DND-41 (cell line): ENCODE results near the gene GSTM3.

Experiments used
- ATAC-seq: fragments of 200-7000 bp; cut with Tn5 transposase; 3 replicates; pipeline ENCODE4 v1.9.1; 2021; ENCODE audit warnings: low read depth; ENCODE audit not compliant: insufficient read depth
- DNase-seq: peaks from one replicate; pipeline ENCODE4 v3.0.0-alpha.2; 2020
- H2AFZ ChIP-seq: 2 replicates; pipeline ENCODE4 v1.6.0; 2012; ENCODE audit warnings: low read depth, low read length
- H3K27ac ChIP-seq: 2 replicates; pipeline ENCODE4 v1.5.1; 2012; ENCODE audit warnings: low read length, inconsistent platforms
- H3K27me3 ChIP-seq: fragments of 200-600 bp; sonication (generic); 2 replicates; pipeline ENCODE4 v1.6.0; 2012; ENCODE audit warnings: low read length, mild to moderate bottlenecking, inconsistent platforms; ENCODE audit not compliant: insufficient read depth, poor library complexity
- H3K36me3 ChIP-seq: 2 replicates; pipeline ENCODE4 v1.5.1; 2012; ENCODE audit warnings: low read length, inconsistent platforms; ENCODE audit not compliant: insufficient read depth
- H3K4me1 ChIP-seq: 2 replicates; pipeline ENCODE4 v1.5.1; 2012; ENCODE audit warnings: mild to moderate bottlenecking, low read length; ENCODE audit not compliant: insufficient read depth
- H3K4me2 ChIP-seq: 2 replicates; pipeline ENCODE4 v1.6.0; 2012; ENCODE audit warnings: mild to moderate bottlenecking, moderate library complexity, low read length, inconsistent platforms; ENCODE audit not compliant: insufficient read depth
- H3K4me3 ChIP-seq, 2 experiments: fragments of 200-600 bp in 1 of 2; shearing (Covaris generic) in 1 of 2; 2 replicates each; pipeline ENCODE4 v1.5.1; 2012 to 2016; ENCODE audit warnings: inconsistent platforms in 2 of 2, low read length in 2 of 2, mild to moderate bottlenecking in 2 of 2, low read depth in 1 of 2, moderate library complexity in 1 of 2
- H3K79me2 ChIP-seq: 2 replicates; pipeline ENCODE4 v1.6.0; 2012; ENCODE audit warnings: low read length, inconsistent platforms; ENCODE audit not compliant: insufficient read depth
- H3K9ac ChIP-seq: 2 replicates; pipeline ENCODE4 v1.6.0; 2012; ENCODE audit warnings: low read depth, mild to moderate bottlenecking, inconsistent platforms, low read length, moderate library complexity
- H3K9me3 ChIP-seq: 2 replicates; pipeline ENCODE4 v1.5.1; 2012; ENCODE audit warnings: low read length, moderate library complexity, mild to moderate bottlenecking, inconsistent platforms; ENCODE audit not compliant: insufficient read depth, severe bottlenecking
- H4K20me1 ChIP-seq: 2 replicates; pipeline ENCODE4 v1.6.0; 2012; ENCODE audit warnings: low read length; ENCODE audit not compliant: insufficient read depth
- EZH2 ChIP-seq: IDR thresholded peaks from 3 replicates; pipeline ENCODE4 v1.6.1; 2012; ENCODE audit warnings: borderline replicate concordance, low read depth, mild to moderate bottlenecking, moderate library complexity, low read length, inconsistent platforms; ENCODE audit not compliant: severe bottlenecking
- TF ChIP-seq, protein P1 (sequence below): IDR thresholded peaks from 2 replicates; pipeline ENCODE4 v1.5.1; 2012; ENCODE audit warnings: borderline replicate concordance, low read length, moderate library complexity, mild to moderate bottlenecking; ENCODE audit not compliant: poor library complexity, severe bottlenecking; ENCODE audit errors: extremely low read depth

The GSTM3 gene

DNA sequence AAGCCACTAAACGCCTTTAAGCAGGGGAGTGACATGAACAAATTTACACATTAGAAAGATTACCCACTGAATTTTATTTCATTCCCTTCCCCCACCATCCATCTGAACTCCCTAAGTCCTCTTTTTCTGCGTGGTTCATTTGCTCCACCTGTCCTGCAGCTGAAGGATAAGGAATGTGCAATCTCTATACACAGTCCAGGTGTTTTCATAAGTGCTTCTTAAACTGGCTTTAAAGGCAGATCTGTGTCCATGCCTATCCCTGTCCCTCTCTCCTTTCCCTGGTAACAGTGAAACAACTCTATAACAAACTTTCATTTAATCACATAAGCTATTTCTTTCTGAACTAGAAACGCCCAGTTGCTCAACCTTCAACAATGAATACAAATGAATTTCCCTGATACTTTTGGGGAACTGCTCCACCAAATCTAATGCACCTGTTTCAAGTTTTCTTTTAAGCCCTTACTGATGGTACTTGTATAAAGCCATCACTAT is 8.4 kb downstream of the GSTM3 start:
- ATAC-seq: no peak
- TF ChIP-seq, protein P1, sequence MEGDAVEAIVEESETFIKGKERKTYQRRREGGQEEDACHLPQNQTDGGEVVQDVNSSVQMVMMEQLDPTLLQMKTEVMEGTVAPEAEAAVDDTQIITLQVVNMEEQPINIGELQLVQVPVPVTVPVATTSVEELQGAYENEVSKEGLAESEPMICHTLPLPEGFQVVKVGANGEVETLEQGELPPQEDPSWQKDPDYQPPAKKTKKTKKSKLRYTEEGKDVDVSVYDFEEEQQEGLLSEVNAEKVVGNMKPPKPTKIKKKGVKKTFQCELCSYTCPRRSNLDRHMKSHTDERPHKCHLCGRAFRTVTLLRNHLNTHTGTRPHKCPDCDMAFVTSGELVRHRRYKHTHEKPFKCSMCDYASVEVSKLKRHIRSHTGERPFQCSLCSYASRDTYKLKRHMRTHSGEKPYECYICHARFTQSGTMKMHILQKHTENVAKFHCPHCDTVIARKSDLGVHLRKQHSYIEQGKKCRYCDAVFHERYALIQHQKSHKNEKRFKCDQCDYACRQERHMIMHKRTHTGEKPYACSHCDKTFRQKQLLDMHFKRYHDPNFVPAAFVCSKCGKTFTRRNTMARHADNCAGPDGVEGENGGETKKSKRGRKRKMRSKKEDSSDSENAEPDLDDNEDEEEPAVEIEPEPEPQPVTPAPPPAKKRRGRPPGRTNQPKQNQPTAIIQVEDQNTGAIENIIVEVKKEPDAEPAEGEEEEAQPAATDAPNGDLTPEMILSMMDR: no peak
- TF ChIP-seq EZH2: no peak
- H3K79me2 ChIP-seq: no peaks in the 10 kb centered on the region
- H3K4me2 ChIP-seq: no peak overlapping the region
- H2AFZ ChIP-seq: no peak overlapping the region
- H4K20me1 ChIP-seq: no peaks in the 10 kb centered on the region
- H3K9me3 ChIP-seq: no peaks in the 10 kb centered on the region
- H3K36me3 ChIP-seq: no peaks in the 10 kb centered on the region
- no peak for DNase-seq
- H3K27ac ChIP-seq: no peak overlapping the region
- H3K9ac ChIP-seq: no peak overlapping the region
- peaks cover 13% of the 10 kb centered on the region for H3K27me3 ChIP-seq
- H3K4me1 ChIP-seq: no peaks in the 10 kb centered on the region
- H3K4me3 ChIP-seq: no peak overlapping the region

DNA sequence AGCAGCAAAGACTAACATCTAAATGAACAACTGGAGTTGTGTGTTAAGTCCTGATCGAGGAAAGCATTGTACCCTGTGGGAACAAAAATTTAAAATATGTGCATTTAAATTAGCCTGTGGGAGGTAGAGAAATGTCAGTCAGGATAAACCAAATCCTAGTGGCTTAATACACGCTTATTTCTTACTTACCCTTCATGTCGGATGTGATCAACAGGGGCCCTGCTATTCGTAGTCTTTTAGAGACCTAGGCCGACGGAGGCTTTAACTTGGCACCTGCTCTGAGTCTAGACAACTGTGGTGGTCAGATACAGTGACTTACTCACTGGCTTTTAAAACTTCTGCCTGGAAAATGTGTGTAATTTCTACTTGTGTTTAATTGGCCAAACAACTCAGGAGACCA is 10.2 kb downstream of the GSTM3 start:
- no peak overlapping the region for H3K27ac ChIP-seq
- no peak overlapping the region for H2AFZ ChIP-seq
- H4K20me1 ChIP-seq: no peaks in the 10 kb centered on the region
- H3K9me3 ChIP-seq: no peaks in the 10 kb centered on the region
- ATAC-seq: no peak
- no peak overlapping the region for H3K9ac ChIP-seq
- H3K27me3 ChIP-seq: peaks cover 19% of the 10 kb centered on the region
- TF ChIP-seq, protein P1: no peak
- TF ChIP-seq EZH2: no peak
- no peak overlapping the region for H3K4me2 ChIP-seq
- H3K4me3 ChIP-seq: no peak overlapping the region
- no peaks in the 10 kb centered on the region for H3K79me2 ChIP-seq
- no peak for DNase-seq
- H3K36me3 ChIP-seq: no peaks in the 10 kb centered on the region
- H3K4me1 ChIP-seq: no peaks in the 10 kb centered on the region

DNA sequence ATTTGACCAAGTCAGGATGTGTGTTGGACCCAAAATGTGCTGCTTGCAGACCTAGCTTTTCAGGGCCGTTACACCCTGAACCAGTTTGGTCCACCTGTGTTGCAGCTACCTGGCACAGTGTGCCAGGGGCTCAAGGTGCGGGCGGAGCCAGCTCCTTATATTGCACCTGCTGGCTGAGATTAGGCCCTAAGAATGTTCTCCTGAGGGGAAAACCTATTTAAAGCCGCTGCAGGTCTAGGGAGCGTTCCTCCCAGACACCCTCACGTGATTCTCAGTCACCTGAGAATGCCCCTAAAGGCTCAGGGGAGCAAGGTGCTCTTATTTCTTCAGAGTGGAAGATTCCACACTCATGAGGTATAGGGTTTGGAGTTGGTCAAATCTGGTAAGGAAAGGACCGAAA is 12.0 kb downstream of the GSTM3 start:
- no peak overlapping the region for H3K4me2 ChIP-seq
- ATAC-seq (no peak), DNase-seq (no peak)
- no peak overlapping the region for H3K9ac ChIP-seq
- no peaks in the 10 kb centered on the region for H3K4me1 ChIP-seq
- no peak overlapping the region for H2AFZ ChIP-seq
- no peak overlapping the region for H3K4me3 ChIP-seq
- H3K9me3 ChIP-seq: no peaks in the 10 kb centered on the region
- no peak for TF ChIP-seq EZH2
- TF ChIP-seq, protein P1: no peak
- H3K79me2 ChIP-seq: no peaks in the 10 kb centered on the region
- H3K27ac ChIP-seq: no peak overlapping the region
- H3K36me3 ChIP-seq: no peaks in the 10 kb centered on the region
- H3K27me3 ChIP-seq: peaks cover 23% of the 10 kb centered on the region
- no peaks in the 10 kb centered on the region for H4K20me1 ChIP-seq
